Tibial nerve (tissue), 4 donors: ENCODE measurements around the gene IL1RL2. TPM values are rescaled to one million over a fixed set of nuclear protein-coding genes. Genes with fewer than 3 reads are reported as not detected.

Experiments
- DNase-seq, 2 donors: peaks; one replicate each; pipeline ENCODE4 v3.0.0-alpha.2; 2019; ENCODE audit warnings: low spot score in 2 of 2
- H3K27ac ChIP-seq, 4 donors: fragments of 200-600 bp; sonication (generic) in 3 of 4; one replicate each; pipeline ENCODE4 v1.5.1; 2017 to 2019; ENCODE audit warnings: mild to moderate bottlenecking in 1 of 4
- H3K27me3 ChIP-seq, 2 donors: fragments of 200-600 bp; sonication (generic) in 1 of 2; one replicate each; pipeline versions ENCODE4 v1.5.1 to v1.6.0; 2017 to 2019
- H3K36me3 ChIP-seq, 3 donors: fragments of 200-600 bp; sonication (generic); one replicate each; pipeline ENCODE4 v1.5.1; 2018 to 2019
- H3K4me1 ChIP-seq, 4 donors: fragments of 200-600 bp; sonication (generic) in 3 of 4; one replicate each; pipeline ENCODE4 v1.5.1; 2017 to 2019
- H3K4me3 ChIP-seq, 4 donors: fragments of 200-600 bp; sonication (generic) in 3 of 4; one replicate each; pipeline ENCODE4 v1.5.1; 2017 to 2019; ENCODE audit warnings: mild to moderate bottlenecking in 1 of 4, moderate library complexity in 1 of 4
- H3K9me3 ChIP-seq, 4 donors: fragments of 200-600 bp; sonication (generic) in 3 of 4; one replicate each; pipeline ENCODE4 v1.5.1; 2017 to 2019
- CTCF ChIP-seq, 5 experiments: fragments of 200-600 bp in 3 of 5; fragments of 450-650 bp in 2 of 5; sonication (generic) in 3 of 5; IDR thresholded peaks; one replicate each; pipeline ENCODE4 v1.5.1; 2016 to 2019; ENCODE audit warnings: antibody characterized with exemption in 5 of 5, mild to moderate bottlenecking in 3 of 5, moderate library complexity in 2 of 5
- EP300 ChIP-seq, 2 donors: sonication (generic); formaldehyde crosslinking; IDR thresholded peaks; one replicate each; pipeline ENCODE4 v1.6.1; 2017; ENCODE audit warnings: antibody characterized with exemption in 2 of 2, mild to moderate bottlenecking in 1 of 2
- POLR2A ChIP-seq, 2 donors: fragments of 450-650 bp; IDR thresholded peaks; one replicate each; pipeline ENCODE4 v1.6.1; 2017; ENCODE audit warnings: antibody characterized with exemption in 2 of 2, mild to moderate bottlenecking in 2 of 2, moderate library complexity in 2 of 2
- WGBS, 2 donors: methylation state at CpG; one replicate each; pipeline ENCODE4 v1.1.5; 2018; 5-methylcytosine and 5-hydroxymethylcytosine counted together
- total RNA-seq, 4 donors: library from RNA; depleted of rRNA; stranded (reverse); fragments of >200 nt; gene quantifications; one replicate each; pipeline ENCODE4 v1.1.0, GENCODE V29; 2016

The IL1RL2 gene
- total RNA-seq, 4 donors from 2014 or later = 0.30 TPM; not detected in 3

- H3K9me3 ChIP-seq = no peaks in the 10 kb centered on the region
- H3K4me1 ChIP-seq = no peaks in the 10 kb centered on the region
- H3K36me3 ChIP-seq = peaks cover 0 to 34% (median 0%) of the 10 kb centered on the region in 3 donors
- no peak overlapping the region for H3K27ac ChIP-seq
- TF ChIP-seq POLR2A (IDR thresholded peaks at IDR 0.05) (no peak), CTCF (IDR thresholded peaks at IDR 0.05) (no peak), EP300 (IDR thresholded peaks at IDR 0.05) (no peak)
- H3K4me3 ChIP-seq = no peak overlapping the region
- no peak for DNase-seq
- no peaks in the 10 kb centered on the region for H3K27me3 ChIP-seq
These were observed 28.6 kb upstream of the IL1RL2 start for GRCh38 chr2:102158011-102158755.

- no peaks in the 10 kb centered on the region for H3K9me3 ChIP-seq
- H3K27ac ChIP-seq = no peak overlapping the region
- H3K36me3 ChIP-seq = peaks cover 0 to 28% (median 0%) of the 10 kb centered on the region in 3 donors
- TF ChIP-seq EP300 (IDR thresholded peaks at IDR 0.05) (no peak), POLR2A (IDR thresholded peaks at IDR 0.05) (no peak), CTCF (IDR thresholded peaks at IDR 0.05) (no peak)
- DNase-seq = no peak
- no peaks in the 10 kb centered on the region for H3K27me3 ChIP-seq
- H3K4me3 ChIP-seq = no peak overlapping the region
- 27 to 33% methylated on average over 1 of the region's 1 CpG for WGBS, 2 donors
- H3K4me1 ChIP-seq = no peaks in the 10 kb centered on the region
These were observed 27.5 kb upstream of the IL1RL2 start for GRCh38 chr2:102159295-102159694.

- H3K9me3 ChIP-seq = no peaks in the 10 kb centered on the region
- no peaks in the 10 kb centered on the region for H3K36me3 ChIP-seq
- no peaks in the 10 kb centered on the region for H3K27me3 ChIP-seq
- TF ChIP-seq CTCF (IDR thresholded peaks at IDR 0.05) = peak in 4 of 5 experiments; percentile 16 to 70 (median 35)
- TF ChIP-seq POLR2A (IDR thresholded peaks at IDR 0.05) = no peak
- TF ChIP-seq EP300 (IDR thresholded peaks at IDR 0.05) = no peak
- peaks cover 0 to 5% (median 0%) of the 10 kb centered on the region in 4 donors for H3K4me1 ChIP-seq
- 42 to 43% methylated on average over 4 of the region's 4 CpGs for WGBS, 2 donors
- DNase-seq = peak in 1 of 2 donors; percentile 53
- H3K4me3 ChIP-seq = no peak overlapping the region
- H3K27ac ChIP-seq = no peak overlapping the region
These were observed 20.5 kb upstream of the IL1RL2 start for GRCh38 chr2:102166189-102166845.

- DNase-seq = no peak
- TF ChIP-seq CTCF (IDR thresholded peaks at IDR 0.05) (no peak), EP300 (IDR thresholded peaks at IDR 0.05) (no peak), POLR2A (IDR thresholded peaks at IDR 0.05) (no peak)
- Histone ChIP-seq H3K4me3 (no peak overlapping the region), H3K27ac (no peak overlapping the region), H3K9me3 (no peaks in the 10 kb centered on the region), H3K36me3 (peaks cover 0 to 12% (median 0%) of the 10 kb centered on the region in 3 donors), H3K27me3 (no peaks in the 10 kb centered on the region), H3K4me1 (peaks cover 0 to 5% (median 0%) of the 10 kb centered on the region in 4 donors)
- 92 to 95% methylated on average over 5 of the region's 5 CpGs for WGBS, 2 donors
These were observed 18.6 kb upstream of the IL1RL2 start for GRCh38 chr2:102168026-102168771.
